Activated T-cell treated with anti-CD3 and anti-CD28 coated beads for 48 hours (primary cell): ENCODE results near the gene SH3PXD2A.
"Not testable (repeated sequence)": the region's sequence is repeated elsewhere in the genome, so short reads cannot be mapped to it uniquely, and the experiment has no call there.

ENCODE experiments used
- DNase-seq: peaks from one replicate; pipeline ENCODE4 v3.0.0-alpha.2; 2020; ENCODE audit warnings: low read depth

The SH3PXD2A gene

GRCh38 chr10:103832806-103833205 is 22.6 kb downstream of the SH3PXD2A start:
- no peak for DNase-seq

- no peak for DNase-seq
These were observed 25.4 kb downstream of the SH3PXD2A start for GRCh38 chr10:103829838-103830465.

GRCh38 chr10:103829278-103829677 is 26.1 kb downstream of the SH3PXD2A start:
- DNase-seq, result no peak

GRCh38 chr10:103828587-103829197 is 26.7 kb downstream of the SH3PXD2A start:
- DNase-seq, result no peak

GRCh38 chr10:103828107-103828506 is 27.3 kb downstream of the SH3PXD2A start:
- no peak for DNase-seq

GRCh38 chr10:103826885-103827284 is 28.5 kb downstream of the SH3PXD2A start:
- DNase-seq, result no peak

GRCh38 chr10:103824281-103824680 is 31.1 kb downstream of the SH3PXD2A start:
- no peak for DNase-seq

- no peak for DNase-seq
These were observed 31.6 kb downstream of the SH3PXD2A start for GRCh38 chr10:103823706-103824272.

- no peak for DNase-seq
These were observed 32.6 kb downstream of the SH3PXD2A start for GRCh38 chr10:103822800-103823199.

- DNase-seq, result no peak
These were observed 33.2 kb downstream of the SH3PXD2A start for GRCh38 chr10:103822107-103822716.

- DNase-seq, result no peak
These were observed 35.0 kb downstream of the SH3PXD2A start for GRCh38 chr10:103820101-103821062.

GRCh38 chr10:103819493-103819892 is 35.9 kb downstream of the SH3PXD2A start:
- DNase-seq, result no peak

GRCh38 chr10:103818765-103819374 is 36.5 kb downstream of the SH3PXD2A start:
- no peak for DNase-seq

GRCh38 chr10:103818105-103818504 is 37.3 kb downstream of the SH3PXD2A start:
- no peak for DNase-seq

GRCh38 chr10:103816431-103816830 is 38.9 kb downstream of the SH3PXD2A start:
- no peak for DNase-seq

- DNase-seq, result no peak
These were observed 40.6 kb downstream of the SH3PXD2A start for GRCh38 chr10:103814626-103815370.

GRCh38 chr10:103814105-103814504 is 41.3 kb downstream of the SH3PXD2A start:
- no peak for DNase-seq

GRCh38 chr10:103813312-103813711 is 42.1 kb downstream of the SH3PXD2A start:
- not testable (repeated sequence) for DNase-seq

- no peak for DNase-seq
These were observed 42.9 kb downstream of the SH3PXD2A start for GRCh38 chr10:103812432-103812831.

GRCh38 chr10:103812004-103812403 is 43.4 kb downstream of the SH3PXD2A start:
- no peak for DNase-seq

GRCh38 chr10:103811463-103811862 is 43.9 kb downstream of the SH3PXD2A start:
- DNase-seq, result no peak
